HepG2 (cell line): ENCODE measurements around the gene ADGRG1. TPM values are rescaled to one million over a fixed set of nuclear protein-coding genes. Genes with fewer than 3 reads are reported as not detected.

Experiments used
- EEA1 ChIP-seq: sonication (generic); formaldehyde crosslinking; IDR thresholded peaks from 2 replicates; pipeline ENCODE4 v1.5.1; 2020; ENCODE audit warnings: mild to moderate bottlenecking, missing genetic modification reagents, borderline replicate concordance
- GTF2F1 ChIP-seq: fragments of 150-350 bp; IDR thresholded peaks from 2 replicates; pipeline ENCODE4 v1.6.1; 2014; ENCODE audit warnings: low read length
- KLF16 ChIP-seq, 2 experiments: sonication (generic) in 1 of 2; formaldehyde crosslinking in 1 of 2; IDR thresholded peaks; 2 replicates each; pipeline versions ENCODE4 v1.6.1 to v1.8.0; 2016 to 2023; ENCODE audit warnings: missing genetic modification reagents in 2 of 2, missing compliant biosample characterization in 1 of 2
- RAD21 ChIP-seq: fragments of 450-650 bp; formaldehyde crosslinking; IDR thresholded peaks from 2 replicates; pipeline ENCODE4 v1.5.0; 2020; ENCODE audit warnings: mild to moderate bottlenecking
- SOX13 ChIP-seq, 3 experiments: fragments of 450-650 bp in 1 of 3; sonication (generic) in 1 of 3; formaldehyde crosslinking in 1 of 3; IDR thresholded peaks in 2 of 3; conservative IDR thresholded peaks in 1 of 3; 2 replicates each; pipeline versions ENCODE4 v1.5.0 to v1.6.1; 2016 to 2020; ENCODE audit warnings: antibody characterized with exemption in 1 of 3, mild to moderate bottlenecking in 1 of 3, missing compliant biosample characterization in 1 of 3, missing genetic modification reagents in 1 of 3, moderate library complexity in 1 of 3
- TARDBP ChIP-seq: sonication (generic); formaldehyde crosslinking; IDR thresholded peaks from 2 replicates; pipeline ENCODE4 v1.8.0; 2022; ENCODE audit warnings: mild to moderate bottlenecking, missing genetic modification reagents
- TEAD3 ChIP-seq: optimal IDR thresholded peaks from 2 replicates; pipeline ENCODE3; 2016; ENCODE audit warnings: borderline replicate concordance
- TSC22D2 ChIP-seq: sonication (generic); formaldehyde crosslinking; IDR thresholded peaks from 2 replicates; pipeline ENCODE4 v1.5.1; 2020; ENCODE audit warnings: missing genetic modification reagents, mild to moderate bottlenecking, borderline replicate concordance
- ZBTB7A ChIP-seq: sonication (generic); formaldehyde crosslinking; IDR thresholded peaks from 2 replicates; pipeline ENCODE4 v1.8.0; 2022; ENCODE audit warnings: mild to moderate bottlenecking, missing genetic modification reagents
- ZFX ChIP-seq: sonication (generic); formaldehyde crosslinking; IDR thresholded peaks from 2 replicates; pipeline ENCODE4 v1.4.0; 2020; ENCODE audit warnings: mild to moderate bottlenecking, low read depth, missing genetic modification reagents, moderate library complexity
- ZNF292 ChIP-seq: sonication (generic); formaldehyde crosslinking; IDR thresholded peaks from 2 replicates; pipeline ENCODE4 v1.8.1; 2022; ENCODE audit warnings: mild to moderate bottlenecking, low read depth, missing genetic modification reagents, borderline replicate concordance
- ZNF317 ChIP-seq: sonication (generic); formaldehyde crosslinking; IDR thresholded peaks from 2 replicates; pipeline ENCODE4 v1.5.0; 2020; ENCODE audit warnings: mild to moderate bottlenecking, missing genetic modification reagents
- ZNF616 ChIP-seq: sonication (generic); formaldehyde crosslinking; IDR thresholded peaks from 2 replicates; pipeline ENCODE4 v1.5.0; 2020; ENCODE audit warnings: low read depth, mild to moderate bottlenecking, missing genetic modification reagents
- ZNF703 ChIP-seq: sonication (generic); formaldehyde crosslinking; IDR thresholded peaks from 2 replicates; pipeline ENCODE4 v1.5.1; 2020; ENCODE audit warnings: missing genetic modification reagents, mild to moderate bottlenecking, moderate library complexity, borderline replicate concordance
- ZNF737 ChIP-seq: sonication (generic); formaldehyde crosslinking; IDR thresholded peaks from 2 replicates; pipeline ENCODE4 v1.5.0; 2020; ENCODE audit warnings: missing genetic modification reagents, mild to moderate bottlenecking, borderline replicate concordance
- ZNF891 ChIP-seq: sonication (generic); formaldehyde crosslinking; IDR thresholded peaks from 2 replicates; pipeline ENCODE4 v1.5.0; 2020; ENCODE audit warnings: mild to moderate bottlenecking, missing genetic modification reagents
- polyA plus RNA-seq, 8 experiments: library from polyadenylated mRNA; depleted of rRNA in 3 of 8; stranded (reverse) in 7 of 8; unstranded in 1 of 8; fragments of >200 nt; fragmentation: Illumina TruSeq in 4 of 8; extraction: Trizol in 4 of 8; gene quantifications; 2 replicates each; pipeline versions ENCODE4 v1.2.1 to v1.2.3, GENCODE V29; 2011 to 2016; ENCODE audit warnings: low read depth in 4 of 8, missing spikeins in 1 of 8, mixed read lengths in 1 of 8; ENCODE audit not compliant: insufficient read depth in 1 of 8
- total RNA-seq, 5 experiments: library from RNA; depleted of rRNA; stranded (reverse); fragments of >200 nt; fragmentation: Illumina TruSeq; extraction: Trizol; gene quantifications; 2 replicates each; pipeline ENCODE4 v1.2.3, GENCODE V29; 2016; ENCODE audit warnings: low read depth in 1 of 5
- TF ChIP-seq, protein P1 (sequence below): IDR thresholded peaks from 2 replicates; pipeline ENCODE4 v1.6.1; 2016
- TF ChIP-seq, protein P2 (sequence below): sonication (generic); formaldehyde crosslinking; IDR thresholded peaks from 2 replicates; pipeline ENCODE4 v1.4.0; 2020; ENCODE audit warnings: missing genetic modification reagents, borderline replicate concordance
- TF ChIP-seq, protein P3 (sequence below): sonication (generic); formaldehyde crosslinking; conservative IDR thresholded peaks from 2 replicates; pipeline ENCODE4 v1.4.0; 2020; ENCODE audit warnings: missing genetic modification reagents
- TF ChIP-seq, protein P4 (sequence below): sonication (generic); formaldehyde crosslinking; IDR thresholded peaks from 2 replicates; pipeline ENCODE4 v1.5.0; 2020; ENCODE audit warnings: missing genetic modification reagents, mild to moderate bottlenecking, borderline replicate concordance

ADGRG1 gene
- total and polyA plus RNA-seq, 2 of the 13 experiments (the other 11 are each of a cell fraction or from before 2014, with no cell fraction given), result 2.7 to 5.9 TPM

DNA sequence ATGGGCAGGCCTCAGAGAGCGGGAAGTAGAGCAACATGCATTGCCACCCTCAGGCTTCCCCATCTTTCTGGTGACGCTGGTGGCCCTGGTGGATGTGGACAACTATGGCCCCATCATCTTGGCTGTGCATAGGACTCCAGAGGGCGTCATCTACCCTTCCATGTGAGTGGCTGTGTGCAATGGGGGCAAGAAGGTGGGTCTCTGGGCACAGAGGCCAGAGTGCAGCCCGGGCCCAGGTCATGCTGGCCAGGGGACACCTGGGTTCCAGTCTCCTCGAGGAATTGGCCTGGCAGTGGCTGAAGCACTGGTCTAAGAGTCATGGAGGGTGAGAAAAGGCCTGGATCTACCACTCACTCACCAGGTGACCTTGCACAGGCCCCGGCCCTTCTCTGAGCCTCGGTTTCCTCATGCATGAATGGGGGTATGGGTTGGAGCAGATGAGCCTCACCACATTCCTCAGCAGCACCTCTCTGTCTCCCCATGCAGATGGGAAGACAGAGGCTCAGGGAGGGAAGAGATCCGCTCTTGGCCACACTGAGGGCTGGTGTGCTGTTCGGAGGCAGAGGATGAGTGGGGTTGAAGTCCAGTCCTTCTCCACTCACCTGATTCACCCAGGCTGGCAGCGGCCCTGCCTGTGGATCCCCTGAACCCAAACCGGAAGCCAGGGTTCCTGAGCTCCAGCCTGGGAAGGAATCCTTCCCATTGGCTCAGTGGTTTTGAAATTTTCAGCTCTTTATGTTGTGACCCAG, 32.5 kb downstream of the ADGRG1 start (continued):
- TF ChIP-seq, protein P1, sequence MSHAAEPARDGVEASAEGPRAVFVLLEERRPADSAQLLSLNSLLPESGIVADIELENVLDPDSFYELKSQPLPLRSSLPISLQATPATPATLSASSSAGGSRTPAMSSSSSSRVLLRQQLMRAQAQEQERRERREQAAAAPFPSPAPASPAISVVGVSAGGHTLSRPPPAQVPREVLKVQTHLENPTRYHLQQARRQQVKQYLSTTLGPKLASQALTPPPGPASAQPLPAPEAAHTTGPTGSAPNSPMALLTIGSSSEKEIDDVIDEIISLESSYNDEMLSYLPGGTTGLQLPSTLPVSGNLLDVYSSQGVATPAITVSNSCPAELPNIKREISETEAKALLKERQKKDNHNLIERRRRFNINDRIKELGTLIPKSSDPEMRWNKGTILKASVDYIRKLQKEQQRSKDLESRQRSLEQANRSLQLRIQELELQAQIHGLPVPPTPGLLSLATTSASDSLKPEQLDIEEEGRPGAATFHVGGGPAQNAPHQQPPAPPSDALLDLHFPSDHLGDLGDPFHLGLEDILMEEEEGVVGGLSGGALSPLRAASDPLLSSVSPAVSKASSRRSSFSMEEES (CRISPR knock-in tag), result peak; percentile 80
- TF ChIP-seq, protein P2, sequence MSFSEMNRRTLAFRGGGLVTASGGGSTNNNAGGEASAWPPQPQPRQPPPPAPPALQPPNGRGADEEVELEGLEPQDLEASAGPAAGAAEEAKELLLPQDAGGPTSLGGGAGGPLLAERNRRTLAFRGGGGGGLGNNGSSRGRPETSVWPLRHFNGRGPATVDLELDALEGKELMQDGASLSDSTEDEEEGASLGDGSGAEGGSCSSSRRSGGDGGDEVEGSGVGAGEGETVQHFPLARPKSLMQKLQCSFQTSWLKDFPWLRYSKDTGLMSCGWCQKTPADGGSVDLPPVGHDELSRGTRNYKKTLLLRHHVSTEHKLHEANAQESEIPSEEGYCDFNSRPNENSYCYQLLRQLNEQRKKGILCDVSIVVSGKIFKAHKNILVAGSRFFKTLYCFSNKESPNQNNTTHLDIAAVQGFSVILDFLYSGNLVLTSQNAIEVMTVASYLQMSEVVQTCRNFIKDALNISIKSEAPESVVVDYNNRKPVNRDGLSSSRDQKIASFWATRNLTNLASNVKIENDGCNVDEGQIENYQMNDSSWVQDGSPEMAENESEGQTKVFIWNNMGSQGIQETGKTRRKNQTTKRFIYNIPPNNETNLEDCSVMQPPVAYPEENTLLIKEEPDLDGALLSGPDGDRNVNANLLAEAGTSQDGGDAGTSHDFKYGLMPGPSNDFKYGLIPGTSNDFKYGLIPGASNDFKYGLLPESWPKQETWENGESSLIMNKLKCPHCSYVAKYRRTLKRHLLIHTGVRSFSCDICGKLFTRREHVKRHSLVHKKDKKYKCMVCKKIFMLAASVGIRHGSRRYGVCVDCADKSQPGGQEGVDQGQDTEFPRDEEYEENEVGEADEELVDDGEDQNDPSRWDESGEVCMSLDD, result no peak
- peak; percentile 73; the same call in 1 of the 2 replicates for TF ChIP-seq ZBTB7A
- peak; percentile 59; the same call in 1 of the 2 replicates for TF ChIP-seq ZFX (CRISPR knock-in tag)
- TF ChIP-seq ZNF737 (CRISPR knock-in tag), result no peak
- TF ChIP-seq RAD21 (CRISPR knock-in tag), result peak; percentile 54
- 0 out of 2 replicates have a peak, but pooled peaks have one; percentile 50 for TF ChIP-seq ZNF292
- TF ChIP-seq SOX13 (IDR thresholded peaks at IDR 0.05), result no peak
- 0 out of 4 replicates have a peak, but pooled peaks of 1 of the 2 experiments have one; percentile 12 for TF ChIP-seq SOX13 (CRISPR knock-in tag; conservative IDR thresholded peaks at IDR 0.05 in 1 of 2, IDR thresholded peaks at IDR 0.05 in 1 of 2)
- TF ChIP-seq, protein P3, sequence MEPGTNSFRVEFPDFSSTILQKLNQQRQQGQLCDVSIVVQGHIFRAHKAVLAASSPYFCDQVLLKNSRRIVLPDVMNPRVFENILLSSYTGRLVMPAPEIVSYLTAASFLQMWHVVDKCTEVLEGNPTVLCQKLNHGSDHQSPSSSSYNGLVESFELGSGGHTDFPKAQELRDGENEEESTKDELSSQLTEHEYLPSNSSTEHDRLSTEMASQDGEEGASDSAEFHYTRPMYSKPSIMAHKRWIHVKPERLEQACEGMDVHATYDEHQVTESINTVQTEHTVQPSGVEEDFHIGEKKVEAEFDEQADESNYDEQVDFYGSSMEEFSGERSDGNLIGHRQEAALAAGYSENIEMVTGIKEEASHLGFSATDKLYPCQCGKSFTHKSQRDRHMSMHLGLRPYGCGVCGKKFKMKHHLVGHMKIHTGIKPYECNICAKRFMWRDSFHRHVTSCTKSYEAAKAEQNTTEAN (CRISPR knock-in tag), result no peak
- TF ChIP-seq TEAD3 (CRISPR knock-in tag), result peak; percentile 32
- TF ChIP-seq KLF16 (CRISPR knock-in tag; IDR thresholded peaks at IDR 0.05), result no peak
- TF ChIP-seq, protein P4, sequence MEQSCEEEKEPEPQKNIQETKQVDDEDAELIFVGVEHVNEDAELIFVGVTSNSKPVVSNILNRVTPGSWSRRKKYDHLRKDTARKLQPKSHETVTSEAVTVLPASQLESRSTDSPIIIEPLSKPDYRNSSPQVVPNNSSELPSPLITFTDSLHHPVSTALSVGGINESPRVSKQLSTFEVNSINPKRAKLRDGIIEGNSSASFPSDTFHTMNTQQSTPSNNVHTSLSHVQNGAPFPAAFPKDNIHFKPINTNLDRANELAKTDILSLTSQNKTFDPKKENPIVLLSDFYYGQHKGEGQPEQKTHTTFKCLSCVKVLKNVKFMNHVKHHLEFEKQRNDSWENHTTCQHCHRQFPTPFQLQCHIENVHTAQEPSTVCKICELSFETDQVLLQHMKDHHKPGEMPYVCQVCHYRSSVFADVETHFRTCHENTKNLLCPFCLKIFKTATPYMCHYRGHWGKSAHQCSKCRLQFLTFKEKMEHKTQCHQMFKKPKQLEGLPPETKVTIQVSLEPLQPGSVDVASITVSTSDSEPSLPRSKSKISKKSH (CRISPR knock-in tag), result peak; percentile 23; the same call in 1 of the 2 replicates
- TF ChIP-seq ZNF616, result no peak
- TF ChIP-seq ZNF891 (CRISPR knock-in tag), result no peak
- TF ChIP-seq TARDBP (CRISPR knock-in tag), result 0 out of 2 replicates have a peak, but pooled peaks have one; percentile 48
- no peak for TF ChIP-seq GTF2F1
- 0 out of 2 replicates have a peak, but pooled peaks have one; percentile 29 for TF ChIP-seq ZNF317 (CRISPR knock-in tag)
- TF ChIP-seq EEA1 (CRISPR knock-in tag), result no peak
- no peak for TF ChIP-seq TSC22D2 (CRISPR knock-in tag)
- TF ChIP-seq ZNF703, result no peak
